NB4 (cell line): Measurements from ENCODE around the gene SGIP1.

Experiments
- CTCF ChIP-seq: IDR thresholded peaks from one replicate; pipeline ENCODE4 v1.5.1; 2012; ENCODE audit warnings: low read depth, low read length
- MAX ChIP-seq: IDR thresholded peaks from 2 replicates; pipeline ENCODE4 v1.6.1; 2011; ENCODE audit warnings: low read depth, low read length
- MYC ChIP-seq: IDR thresholded peaks from 2 replicates; pipeline ENCODE4 v1.6.1; 2011; ENCODE audit warnings: low read depth, low read length
- POLR2A ChIP-seq: IDR thresholded peaks from 2 replicates; pipeline ENCODE4 v1.6.1; 2011; ENCODE audit warnings: mild to moderate bottlenecking; ENCODE audit not compliant: insufficient read length; ENCODE audit errors: extremely low read depth

- no peak for TF ChIP-seq CTCF
- TF ChIP-seq MAX: no peak
- no peak for TF ChIP-seq POLR2A
- TF ChIP-seq MYC: no peak
These were observed 1.9 kb downstream of the SGIP1 start for GRCh38 chr1:66535853-66536252.
